B cell (primary cell): ENCODE data around the gene ABL1.

Experiments used
- EZH2 ChIP-seq: IDR thresholded peaks from 2 replicates; pipeline ENCODE4 v1.6.1; 2012; ENCODE audit warnings: borderline replicate concordance, low read depth, mild to moderate bottlenecking, moderate library complexity, low read length; ENCODE audit not compliant: insufficient read depth, poor library complexity, severe bottlenecking
- TF ChIP-seq, protein P1 (sequence below): fragments of 200-600 bp; IDR thresholded peaks from one replicate; pipeline ENCODE4 v1.8.0; 2022; ENCODE audit warnings: antibody characterized with exemption, mild to moderate bottlenecking

DNA sequence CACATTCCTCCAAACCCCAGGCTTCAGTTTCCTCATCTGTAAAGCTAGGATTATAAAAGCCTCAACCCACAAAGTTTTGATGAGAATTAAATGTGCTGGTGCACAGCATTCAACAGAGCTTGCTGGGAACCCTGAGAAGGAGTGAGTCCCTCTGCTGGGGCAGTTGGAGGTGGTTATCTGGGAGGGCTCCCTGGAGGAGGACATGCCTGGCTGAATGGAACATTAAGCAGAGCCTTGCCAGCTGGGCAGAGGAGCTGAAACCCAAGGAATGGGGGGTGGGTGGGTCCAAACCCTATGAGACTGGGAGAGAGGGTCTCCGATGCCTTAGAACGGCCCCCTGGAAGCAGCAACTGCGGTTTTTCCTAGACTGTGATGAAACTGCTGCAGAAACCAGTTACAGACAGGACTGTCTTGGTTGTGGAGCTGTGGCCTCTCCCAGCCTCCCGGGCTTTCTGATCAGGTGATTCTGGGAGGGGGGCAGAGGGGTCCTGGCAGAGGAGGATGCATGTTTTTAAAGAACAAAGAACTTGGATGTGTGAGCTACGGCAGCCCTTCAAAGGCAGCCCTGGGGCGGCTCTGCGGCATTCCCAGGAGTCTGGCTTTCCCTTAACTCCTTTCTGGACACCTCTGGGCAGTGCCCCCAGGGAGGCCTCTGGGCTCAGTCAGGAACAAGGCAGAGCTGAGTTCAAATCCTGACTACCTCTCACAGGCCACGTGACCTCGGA lies 83.2 kb downstream of the ABL1 start:
- TF ChIP-seq, protein P1, sequence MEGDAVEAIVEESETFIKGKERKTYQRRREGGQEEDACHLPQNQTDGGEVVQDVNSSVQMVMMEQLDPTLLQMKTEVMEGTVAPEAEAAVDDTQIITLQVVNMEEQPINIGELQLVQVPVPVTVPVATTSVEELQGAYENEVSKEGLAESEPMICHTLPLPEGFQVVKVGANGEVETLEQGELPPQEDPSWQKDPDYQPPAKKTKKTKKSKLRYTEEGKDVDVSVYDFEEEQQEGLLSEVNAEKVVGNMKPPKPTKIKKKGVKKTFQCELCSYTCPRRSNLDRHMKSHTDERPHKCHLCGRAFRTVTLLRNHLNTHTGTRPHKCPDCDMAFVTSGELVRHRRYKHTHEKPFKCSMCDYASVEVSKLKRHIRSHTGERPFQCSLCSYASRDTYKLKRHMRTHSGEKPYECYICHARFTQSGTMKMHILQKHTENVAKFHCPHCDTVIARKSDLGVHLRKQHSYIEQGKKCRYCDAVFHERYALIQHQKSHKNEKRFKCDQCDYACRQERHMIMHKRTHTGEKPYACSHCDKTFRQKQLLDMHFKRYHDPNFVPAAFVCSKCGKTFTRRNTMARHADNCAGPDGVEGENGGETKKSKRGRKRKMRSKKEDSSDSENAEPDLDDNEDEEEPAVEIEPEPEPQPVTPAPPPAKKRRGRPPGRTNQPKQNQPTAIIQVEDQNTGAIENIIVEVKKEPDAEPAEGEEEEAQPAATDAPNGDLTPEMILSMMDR, result no peak
- TF ChIP-seq EZH2, result no peak
